Endometrium (tissue), 2 donors: ENCODE measurements around the gene TREH.
"Not testable (repeated sequence)": the region's sequence is repeated elsewhere in the genome, so short reads cannot be mapped to it uniquely, and the experiment has no call there.

Source experiments
- FAIRE-seq: peaks from 2 replicates; lab custom pipeline; 2012; peaks lifted over from hg19 to GRCh38; lab: Jason Lieb, UNC
- donor health status: control.
- donor health status: control.

Gene TREH, protein sequence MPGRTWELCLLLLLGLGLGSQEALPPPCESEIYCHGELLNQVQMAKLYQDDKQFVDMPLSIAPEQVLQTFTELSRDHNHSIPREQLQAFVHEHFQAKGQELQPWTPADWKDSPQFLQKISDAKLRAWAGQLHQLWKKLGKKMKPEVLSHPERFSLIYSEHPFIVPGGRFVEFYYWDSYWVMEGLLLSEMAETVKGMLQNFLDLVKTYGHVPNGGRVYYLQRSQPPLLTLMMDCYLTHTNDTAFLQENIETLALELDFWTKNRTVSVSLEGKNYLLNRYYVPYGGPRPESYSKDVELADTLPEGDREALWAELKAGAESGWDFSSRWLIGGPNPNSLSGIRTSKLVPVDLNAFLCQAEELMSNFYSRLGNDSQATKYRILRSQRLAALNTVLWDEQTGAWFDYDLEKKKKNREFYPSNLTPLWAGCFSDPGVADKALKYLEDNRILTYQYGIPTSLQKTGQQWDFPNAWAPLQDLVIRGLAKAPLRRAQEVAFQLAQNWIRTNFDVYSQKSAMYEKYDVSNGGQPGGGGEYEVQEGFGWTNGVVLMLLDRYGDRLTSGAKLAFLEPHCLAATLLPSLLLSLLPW

DNA sequence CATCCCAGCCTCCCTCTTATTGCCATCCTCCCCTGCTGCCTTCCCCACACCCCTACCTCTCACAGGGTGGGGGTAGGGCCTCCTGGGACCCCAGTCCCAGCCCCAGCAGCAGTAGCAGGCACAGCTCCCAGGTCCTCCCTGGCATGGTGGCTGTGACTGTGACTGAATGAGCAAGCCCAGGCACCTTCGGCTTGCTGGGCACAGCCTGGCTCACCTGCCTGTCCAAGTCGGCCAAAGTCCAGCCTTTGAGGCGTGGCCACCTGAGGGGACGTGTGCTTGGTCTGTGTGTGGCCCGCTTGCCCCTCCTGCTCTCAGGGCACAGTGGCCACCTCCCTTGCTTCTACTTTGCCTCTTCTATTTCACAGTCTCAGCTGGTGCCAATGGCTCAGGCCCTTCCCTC, at the start of gene TREH:
TSS of gene TREH (minus strand) at position 168 of the 400 bp plus-strand sequence. CDS start at position 145, 23 bp downstream.
- FAIRE-seq: no peak

DNA sequence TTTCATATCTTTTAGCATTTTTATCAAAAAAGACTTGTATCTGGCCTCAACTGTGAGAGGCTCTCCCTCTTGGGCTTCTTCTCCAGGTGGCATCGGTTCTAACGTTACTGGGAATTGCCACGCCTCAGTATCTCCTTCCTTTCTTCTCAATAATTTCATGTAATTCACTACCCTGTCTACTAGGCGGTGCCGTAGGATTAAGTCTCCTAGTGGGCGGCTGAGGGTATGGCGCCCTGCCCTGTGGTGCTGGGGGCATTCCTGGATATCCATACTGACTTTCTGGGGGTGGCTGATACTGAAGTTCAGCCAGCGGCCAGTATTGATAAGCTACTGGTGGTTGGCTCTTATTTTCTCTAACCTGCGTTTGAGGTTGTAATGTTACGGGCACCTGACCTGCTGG, 48.7 kb upstream of the TREH start:
- not testable (repeated sequence) for FAIRE-seq

DNA sequence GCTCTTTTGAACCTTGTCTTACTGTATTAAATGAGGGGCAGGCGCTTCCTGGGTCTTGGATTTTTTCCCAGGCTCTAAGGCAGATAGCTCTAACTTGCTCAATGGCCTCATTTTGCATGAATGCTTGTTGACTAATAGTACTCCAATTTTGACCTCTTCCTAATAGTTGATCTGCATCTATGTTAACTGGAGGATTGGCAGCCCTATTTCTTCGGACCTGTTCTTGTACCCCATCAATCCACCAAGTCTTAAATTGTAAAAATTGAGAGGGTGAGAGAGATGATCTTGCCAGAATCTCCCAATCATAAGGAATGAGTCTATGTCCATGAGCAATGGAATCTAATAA, 48.2 kb upstream of the TREH start:
- FAIRE-seq: not testable (repeated sequence)

DNA sequence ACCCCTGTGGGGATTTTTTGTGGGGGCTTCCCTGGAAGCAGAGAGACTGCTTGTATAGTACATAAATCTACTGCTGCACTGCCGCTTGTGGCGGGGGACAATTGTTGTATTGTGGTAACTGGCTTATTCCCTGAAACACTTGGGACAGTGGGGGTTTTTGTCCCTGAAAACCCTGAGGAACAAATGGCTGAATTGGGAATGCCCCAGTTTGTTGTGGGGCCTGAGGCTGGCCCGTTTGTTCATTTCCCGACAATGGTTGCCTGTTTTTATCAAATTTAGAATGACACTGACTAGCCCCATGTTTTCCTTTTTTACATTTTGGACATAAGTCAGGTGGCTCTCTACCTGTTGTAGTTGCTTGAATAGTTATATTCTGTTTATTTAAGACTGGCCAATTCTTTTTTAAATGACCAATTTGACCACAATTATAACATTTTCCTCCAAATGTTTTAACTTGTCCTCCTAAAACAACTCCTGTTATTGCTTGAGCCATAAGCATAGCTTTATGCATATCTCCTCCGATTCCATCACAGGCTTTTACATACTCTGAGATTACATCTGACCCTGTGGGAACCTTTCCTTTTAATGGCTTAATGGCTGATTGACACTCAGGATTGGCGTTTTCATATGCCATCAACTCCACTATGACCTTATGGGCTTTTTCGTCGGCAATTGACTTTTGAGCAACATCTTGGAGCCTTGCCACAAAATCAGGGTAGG, 47.7 kb upstream of the TREH start:
- FAIRE-seq: not testable (repeated sequence)

DNA sequence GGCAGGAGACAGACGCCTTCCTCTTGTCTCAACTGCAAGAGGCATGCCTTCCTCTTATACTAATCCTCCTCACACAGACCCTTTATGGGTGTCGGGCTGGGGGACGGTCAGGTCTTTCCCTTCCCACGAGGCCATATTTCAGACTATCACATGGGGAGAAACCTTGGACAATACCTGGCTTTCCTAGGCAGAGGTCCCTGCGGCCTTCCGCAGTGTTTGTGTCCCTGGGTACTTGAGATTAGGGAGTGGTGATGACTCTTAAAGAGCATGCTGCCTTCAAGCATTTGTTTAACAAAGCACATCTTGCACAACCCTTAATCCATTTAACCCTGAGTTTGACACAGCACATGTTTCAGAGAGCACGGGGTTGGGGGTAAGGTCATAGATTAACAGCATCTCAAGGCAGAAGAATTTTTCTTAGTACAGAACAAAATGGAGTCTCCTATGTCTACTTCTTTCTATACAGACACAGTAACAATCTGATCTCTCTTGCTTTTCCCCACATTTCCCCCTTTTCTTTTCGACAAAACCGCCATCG, 42.1 kb upstream of the TREH start:
- not testable (repeated sequence) for FAIRE-seq

DNA sequence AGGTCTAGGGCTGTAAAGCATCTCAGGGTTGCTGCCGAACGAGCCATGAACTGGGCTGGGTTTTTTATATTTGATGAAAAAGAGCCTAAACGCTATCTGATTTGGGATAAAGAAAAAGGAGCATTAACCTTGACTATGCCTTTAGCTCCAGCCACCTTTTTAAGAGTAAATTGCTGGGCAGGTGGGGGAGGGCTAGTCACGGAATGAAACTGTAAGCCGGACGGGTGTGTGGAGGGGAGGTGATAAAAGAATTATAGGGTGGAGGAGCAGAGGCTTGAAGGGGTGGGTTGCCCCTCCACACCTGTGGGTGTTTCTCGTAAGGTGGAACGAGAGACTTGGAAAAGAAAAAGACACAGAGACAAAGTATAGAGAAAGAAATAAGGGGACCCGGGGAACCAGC, 41.3 kb upstream of the TREH start:
- FAIRE-seq: not testable (repeated sequence)

DNA sequence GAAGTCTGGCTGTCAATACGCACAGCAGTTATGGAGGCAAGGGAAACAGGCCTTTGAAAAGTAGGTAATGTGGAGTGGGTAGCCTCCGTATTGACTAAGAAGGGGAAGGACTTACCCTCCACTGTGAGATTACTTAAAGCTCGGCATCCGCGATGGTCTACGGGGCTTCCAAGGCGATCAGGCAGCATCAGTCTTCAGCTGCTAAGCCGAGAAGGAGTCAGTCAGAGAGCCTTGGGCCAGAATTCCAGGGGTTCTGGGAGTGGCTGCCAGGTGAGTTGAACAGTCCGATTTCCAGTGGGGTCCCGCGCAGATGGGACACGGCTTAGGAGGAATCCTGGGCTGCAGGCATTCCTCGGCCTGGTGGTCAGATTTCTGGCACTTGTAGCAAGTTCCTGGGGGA, 40.6 kb upstream of the TREH start:
- not testable (repeated sequence) for FAIRE-seq

DNA sequence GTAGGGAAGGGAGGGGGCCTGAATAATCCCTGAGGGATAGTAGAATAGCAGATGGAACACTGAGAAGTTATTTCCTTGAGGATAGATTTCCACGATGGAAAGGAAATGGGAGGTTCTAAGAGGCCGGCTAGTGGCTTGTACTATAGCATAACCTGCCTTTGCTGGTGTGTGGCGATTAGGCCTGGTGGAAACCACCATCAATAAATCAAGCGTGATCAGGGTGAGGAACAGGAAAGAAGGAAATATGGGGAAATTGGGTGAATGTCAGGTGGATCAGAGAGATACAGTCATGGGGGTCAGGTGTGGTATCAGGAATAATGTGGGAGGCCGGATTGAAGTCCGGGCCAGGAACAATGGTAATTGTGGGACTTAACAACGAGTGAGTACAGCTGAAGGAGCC, 39.1 kb upstream of the TREH start:
- not testable (repeated sequence) for FAIRE-seq

DNA sequence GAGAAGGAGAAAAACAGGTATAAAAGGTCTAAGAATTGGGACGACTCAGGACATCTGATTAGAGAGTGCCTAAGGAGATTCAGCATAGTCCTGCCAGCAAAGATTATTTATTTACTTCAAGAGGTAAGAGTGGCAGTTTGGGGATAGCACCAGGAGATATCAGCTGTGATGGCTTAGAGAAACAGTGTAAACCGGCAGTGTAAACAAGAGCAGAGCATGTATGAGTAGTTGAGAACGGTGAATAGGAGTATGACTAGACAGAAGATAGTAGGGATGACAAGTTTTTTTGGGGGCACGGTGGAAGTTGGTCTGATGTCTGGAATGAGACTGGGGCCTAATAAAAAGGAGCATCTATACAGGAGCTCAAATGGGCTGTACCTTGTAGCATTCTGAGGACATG, 38.3 kb upstream of the TREH start:
- FAIRE-seq: not testable (repeated sequence)

DNA sequence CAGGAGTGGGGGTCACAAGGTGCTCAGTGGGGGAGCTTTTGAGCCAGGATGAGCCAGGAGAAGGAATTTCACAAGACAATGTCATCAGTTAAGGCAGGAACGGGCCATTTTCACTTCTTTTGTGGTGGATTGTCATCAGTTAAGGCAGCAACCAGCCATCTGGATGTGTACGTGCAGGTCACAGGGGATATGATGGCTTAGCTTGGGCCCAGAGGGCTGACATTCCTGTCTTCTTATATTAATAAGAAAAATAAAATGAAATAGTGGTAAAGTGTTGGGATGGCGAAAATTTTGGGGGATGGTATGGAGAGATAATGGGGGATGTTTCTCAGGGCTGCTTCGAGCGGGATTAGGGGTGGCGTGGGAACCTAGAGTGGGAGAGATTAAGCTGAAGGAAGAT, 37.8 kb upstream of the TREH start:
- not testable (repeated sequence) for FAIRE-seq

DNA sequence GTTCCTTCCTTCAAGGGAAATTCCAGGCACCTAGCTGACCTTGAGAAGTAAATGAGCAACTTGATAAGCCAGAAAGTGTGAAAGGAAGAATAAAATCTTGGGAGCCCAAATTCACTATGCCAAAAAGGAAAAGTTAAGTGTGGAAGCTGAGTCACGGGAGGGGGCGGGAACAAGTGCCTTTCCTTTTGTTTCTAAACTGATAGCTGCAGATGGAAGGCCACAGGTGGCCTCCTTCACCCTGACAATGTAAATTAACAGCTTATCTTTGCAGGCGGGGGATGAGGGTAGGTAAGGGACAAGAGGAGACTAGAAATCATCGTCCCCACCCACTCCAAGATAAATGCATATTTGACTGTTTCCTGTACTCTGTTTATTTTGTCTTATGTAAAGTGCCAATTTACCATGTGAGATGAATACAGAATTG, 36.4 kb upstream of the TREH start:
- no peak for FAIRE-seq

DNA sequence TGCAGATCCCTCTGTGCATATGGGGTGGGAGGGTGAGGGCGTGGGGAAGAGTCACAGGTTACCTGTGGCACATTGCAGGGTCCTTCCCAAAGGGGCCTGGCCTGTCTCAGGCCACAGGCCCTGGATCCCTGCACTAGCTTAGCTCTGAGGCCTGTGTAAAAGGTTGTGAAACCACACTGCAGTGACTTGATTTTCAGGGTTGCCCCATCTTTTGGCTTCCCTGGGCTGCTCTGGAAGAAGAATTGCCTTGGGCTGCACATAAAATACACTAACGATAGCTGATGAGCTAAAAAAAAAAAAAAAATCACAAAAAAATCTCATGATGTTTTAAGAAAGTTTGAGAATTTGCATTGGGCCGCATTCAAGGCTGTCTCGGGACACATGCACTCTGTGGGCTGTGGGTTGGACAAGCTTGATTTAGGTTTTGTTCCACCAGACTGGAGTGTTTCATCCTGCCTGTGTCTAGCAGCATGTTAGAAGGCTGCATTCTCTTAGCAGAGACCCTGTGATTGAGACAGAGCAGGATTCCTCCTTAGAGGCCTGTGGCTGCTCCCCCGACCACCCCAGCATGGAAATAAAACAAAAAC, 35.9 kb upstream of the TREH start:
- no peak for FAIRE-seq

DNA sequence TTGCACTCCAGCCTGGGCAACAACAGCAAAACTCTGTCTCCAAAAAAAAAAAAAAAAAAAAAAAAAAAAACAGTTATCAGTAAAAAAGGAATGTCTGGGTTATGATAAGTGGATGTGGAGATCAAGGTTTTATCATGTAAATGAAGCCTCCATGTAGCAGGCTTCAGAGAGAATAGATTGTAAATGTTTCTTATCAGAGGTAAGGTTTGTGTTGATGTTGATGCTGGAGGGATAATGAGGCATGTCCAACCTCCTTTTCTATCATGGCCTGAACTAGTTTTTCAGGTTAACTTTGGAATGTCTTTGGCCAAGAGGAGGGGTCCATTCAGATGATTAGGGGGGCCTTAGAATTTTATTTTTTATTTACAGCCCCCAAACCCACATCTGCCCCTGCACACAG, 35.4 kb upstream of the TREH start:
- FAIRE-seq: no peak

DNA sequence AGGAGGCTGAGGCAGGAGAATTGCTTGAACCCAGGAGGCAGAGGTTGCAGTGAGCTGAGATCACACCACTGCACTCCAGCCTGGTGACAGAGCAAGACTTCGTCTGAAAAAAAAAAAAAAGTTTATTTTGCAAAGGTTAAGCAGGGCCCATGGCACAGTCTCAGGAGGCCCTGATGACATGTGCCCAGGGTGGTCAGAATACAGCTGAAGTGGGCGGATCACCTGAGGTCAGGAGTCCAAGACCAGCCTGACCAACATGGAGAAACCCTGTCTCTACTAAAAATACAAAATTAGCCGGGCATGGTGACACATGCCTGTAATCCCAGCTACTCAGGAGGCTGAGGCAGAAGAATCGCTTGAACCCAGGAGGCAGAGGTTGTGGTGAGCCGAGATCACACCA, 35.0 kb upstream of the TREH start:
- FAIRE-seq: not testable (repeated sequence)

DNA sequence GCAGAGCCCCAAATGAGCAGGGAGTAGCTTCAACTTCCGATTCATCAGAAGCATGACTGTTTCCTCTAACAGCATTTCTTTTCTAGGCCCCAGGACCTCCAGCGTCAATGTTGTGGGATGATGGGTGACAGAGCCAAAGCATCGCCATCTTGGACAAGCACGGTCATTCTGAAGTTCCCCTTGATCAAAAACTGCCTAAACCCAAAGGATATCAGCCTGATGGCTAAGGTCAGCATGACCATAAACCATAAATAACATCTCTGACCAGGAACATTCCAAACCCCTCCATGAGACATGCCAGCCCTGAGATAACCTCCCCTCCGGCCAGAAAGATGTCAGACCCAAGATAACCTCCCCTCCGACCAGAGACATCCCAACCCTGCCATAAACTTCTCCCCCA, 28.8 kb upstream of the TREH start:
- FAIRE-seq: no peak

DNA sequence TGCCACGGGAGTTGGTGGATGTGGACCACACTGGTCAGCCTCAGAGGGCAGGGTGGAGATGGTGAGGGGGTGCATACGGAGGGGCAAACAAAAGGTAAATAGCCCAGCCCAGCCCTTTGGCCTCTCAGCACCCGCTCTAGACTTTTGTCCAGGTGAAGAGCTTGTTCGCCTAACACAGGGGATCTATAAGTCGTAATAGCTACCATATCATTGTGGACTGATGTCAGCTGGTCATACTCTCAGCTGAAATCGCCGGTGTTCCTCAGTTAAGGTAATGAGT, 27.0 kb upstream of the TREH start:
- FAIRE-seq: no peak

DNA sequence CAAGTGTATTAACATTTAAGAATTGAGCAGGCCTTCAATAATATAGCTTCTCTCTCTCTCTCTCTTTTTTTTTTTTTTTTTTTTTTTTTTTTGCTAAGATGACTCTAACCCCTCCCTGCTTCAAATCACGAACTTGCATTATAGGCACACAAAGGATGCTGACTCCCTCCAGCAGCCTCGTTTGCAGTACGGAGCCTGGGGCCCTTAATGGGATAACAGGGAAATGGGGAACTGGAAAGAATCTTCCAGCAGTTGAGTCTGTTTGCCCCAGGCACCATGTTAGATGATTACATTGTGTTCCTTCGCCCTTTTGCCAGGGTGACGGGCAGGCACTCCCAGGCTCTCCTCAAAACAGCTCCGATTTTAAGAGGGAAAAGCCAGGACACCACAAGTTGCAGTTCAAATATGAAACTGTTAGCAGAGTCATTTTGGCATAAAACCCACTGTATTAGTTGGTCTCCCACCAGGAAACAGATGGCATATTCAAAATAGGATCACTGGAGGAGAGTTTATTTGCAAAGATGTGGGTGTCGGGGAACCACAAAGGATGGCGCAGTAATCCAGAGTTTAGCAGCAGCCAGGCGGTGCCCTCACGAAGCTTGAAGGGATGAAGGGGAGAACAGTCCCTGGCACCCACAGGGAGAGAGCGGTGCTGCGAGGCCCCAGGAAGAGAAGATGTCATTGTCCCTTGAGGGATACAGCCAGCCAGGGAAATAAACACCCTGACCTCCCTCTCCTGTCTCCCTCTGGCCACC, 26.5 kb upstream of the TREH start:
- FAIRE-seq: no peak

DNA sequence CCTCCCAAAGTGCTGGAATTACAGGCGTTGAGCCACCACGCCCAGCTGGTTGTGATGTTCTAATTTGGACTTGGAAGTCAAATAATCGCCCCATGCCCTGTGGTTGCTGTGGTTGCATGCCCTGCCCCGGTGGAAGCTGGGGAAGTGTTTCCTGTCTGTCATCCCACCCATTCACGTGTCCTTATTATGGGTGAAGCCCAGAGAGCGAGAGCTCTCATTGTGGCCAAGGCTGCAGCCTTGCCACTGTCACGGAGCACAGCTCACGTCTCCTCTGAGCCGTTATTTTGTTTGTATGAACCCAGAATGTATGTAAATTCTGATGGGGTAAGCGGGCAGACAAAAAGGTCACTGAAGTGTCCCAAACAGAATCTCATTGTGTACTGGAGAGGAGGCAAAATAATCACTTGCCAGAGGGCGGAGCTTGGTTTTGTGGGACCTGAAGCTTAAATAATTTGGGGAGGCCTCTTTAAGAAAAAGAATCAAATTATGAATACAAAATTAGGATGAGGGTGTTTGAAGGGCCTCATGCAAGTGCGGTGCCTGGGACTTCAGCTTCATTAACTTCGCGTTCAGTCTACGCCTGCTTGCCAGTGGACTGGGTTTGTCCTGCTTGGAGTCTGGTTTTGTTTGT, 25.8 kb upstream of the TREH start:
- FAIRE-seq: no peak

DNA sequence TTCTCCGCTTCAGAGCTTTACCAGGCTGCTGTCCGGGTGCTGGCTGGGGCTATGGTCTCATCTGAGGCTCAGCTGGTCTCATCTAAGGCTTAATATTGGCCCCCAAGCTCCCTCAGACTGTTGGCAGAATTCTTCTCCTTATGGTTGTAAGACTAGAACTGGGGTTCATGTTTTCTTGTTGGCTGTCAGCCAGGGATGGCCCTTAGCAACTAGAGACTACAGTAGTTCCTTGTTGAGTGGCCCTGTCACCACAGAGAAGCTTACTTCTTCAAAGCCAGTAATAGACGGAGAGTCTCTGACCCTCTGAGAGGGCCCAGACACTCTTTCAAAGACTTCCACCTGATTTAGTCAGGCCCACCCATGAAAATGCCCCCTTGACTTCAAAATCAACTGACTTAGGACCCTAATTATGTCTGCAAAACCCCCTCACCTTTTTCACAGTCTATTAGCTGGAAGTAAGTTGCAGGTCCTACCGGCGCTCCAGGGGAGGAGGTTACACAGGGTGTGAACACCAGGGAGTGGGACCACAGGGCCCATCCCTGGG, 24.2 kb upstream of the TREH start:
- no peak for FAIRE-seq

DNA sequence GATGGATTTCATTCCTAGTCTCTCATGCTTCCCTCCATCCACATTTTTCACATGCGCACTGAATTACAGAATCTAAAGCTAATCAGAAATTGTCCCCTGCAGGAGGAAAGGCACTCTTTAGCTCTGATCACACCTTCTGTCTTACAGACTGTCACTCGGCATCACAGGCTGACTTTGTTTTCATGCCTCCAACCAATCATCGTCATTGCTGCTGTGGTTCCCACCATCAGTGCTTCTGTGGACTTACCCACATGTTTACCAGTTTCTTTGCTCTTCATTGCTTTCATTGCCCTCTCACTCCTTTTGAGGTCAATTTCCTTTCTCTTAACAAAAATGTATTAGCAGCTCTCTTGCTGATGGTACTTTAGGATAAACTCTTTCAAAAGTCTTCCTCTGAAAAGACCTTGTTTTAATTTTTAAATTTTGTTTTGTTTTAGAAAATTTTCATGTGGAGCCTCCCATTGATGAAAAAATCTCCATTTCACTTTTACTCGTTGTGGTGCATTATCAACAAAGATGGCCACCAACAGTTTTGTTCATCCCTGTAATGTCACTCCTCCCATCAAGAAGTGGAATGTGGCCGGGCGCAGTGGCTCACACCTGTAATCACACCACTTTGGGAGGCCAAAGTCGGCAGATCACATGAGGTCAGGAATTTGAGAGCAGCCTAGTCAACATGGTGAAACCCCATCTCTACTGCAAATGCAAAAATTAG, 20.2 kb upstream of the TREH start:
- no peak for FAIRE-seq

DNA sequence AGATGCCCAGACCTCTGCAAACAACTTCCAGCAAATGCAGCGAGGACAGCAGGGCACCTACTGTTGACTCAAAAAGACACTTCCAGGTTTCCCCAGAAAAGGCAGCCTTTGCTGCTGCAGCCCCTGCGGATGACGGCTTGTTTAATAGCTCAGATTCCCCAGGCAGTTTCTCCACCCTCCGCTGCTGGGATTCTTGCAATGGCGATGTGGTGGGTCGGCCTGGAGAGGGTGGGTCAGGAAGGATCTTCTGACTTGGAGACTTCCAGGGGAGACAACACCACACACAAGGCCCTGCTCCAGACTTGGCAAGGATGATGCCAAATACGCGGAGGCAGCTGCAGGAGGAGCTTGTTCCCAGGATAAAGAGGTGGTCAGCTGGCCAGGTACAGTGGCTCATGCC, 17.9 kb upstream of the TREH start:
- FAIRE-seq: no peak
